ENCODE data around the gene TLCD3B.

- TF ChIP-seq EZH2 (IDR thresholded peaks at IDR 0.05; ENCODE audit: insufficient read depth, poor library complexity, severe bottlenecking) = no peak
- no peak for TF ChIP-seq EZH2phosphoT487 (IDR thresholded peaks at IDR 0.05; ENCODE audit: insufficient read depth, low read depth)
These were observed 36.3 kb downstream of the TLCD3B start for GRCh38 chr16:29994600-29995323.

Measured in GM23248 (cell line).